ENCODE results near the gene SEPTIN12. TPM values are rescaled to one million over a fixed set of nuclear protein-coding genes. Genes with fewer than 3 reads are reported as not detected.

The SEPTIN12 gene
- total RNA-seq, 1 experiment from 2014 or later = not detected

- no peak overlapping the region for H3K4me3 ChIP-seq (ENCODE audit: low read length)
- H4K20me1 ChIP-seq (ENCODE audit: insufficient read depth, low read depth, low read length) = no peaks in the 10 kb centered on the region
- no peaks in the 10 kb centered on the region for H3K79me2 ChIP-seq (ENCODE audit: low read length)
- no peak for DNase-seq
- H3K27ac ChIP-seq (ENCODE audit: low read length) = no peak overlapping the region
- no peak overlapping the region for H3K9ac ChIP-seq (ENCODE audit: low read length)
- no peak overlapping the region for H2AFZ ChIP-seq (ENCODE audit: low read length)
- H3K9me3 ChIP-seq (ENCODE audit: low read length) = no peaks in the 10 kb centered on the region
- peaks cover 15% of the 10 kb centered on the region for H3K4me1 ChIP-seq (ENCODE audit: low read length)
- H3K9me2 ChIP-seq (replicated peaks; ENCODE audit: insufficient read depth, low read length) = no peaks in the 10 kb centered on the region
- H3K36me3 ChIP-seq (ENCODE audit: insufficient read depth, low read length) = no peaks in the 10 kb centered on the region
- no peak overlapping the region for H3K4me2 ChIP-seq (ENCODE audit: low read depth, low read length, poor library complexity, severe bottlenecking)
- no peaks in the 10 kb centered on the region for H3K27me3 ChIP-seq (ENCODE audit: low read length)
Measured at GRCh38 chr16:4772351-4772750, 15.8 kb downstream of the SEPTIN12 start.

GRCh38 chr16:4771646-4772045 is 16.5 kb downstream of the SEPTIN12 start:
- Histone ChIP-seq H4K20me1 (ENCODE audit: insufficient read depth, low read depth, low read length) (no peaks in the 10 kb centered on the region), H3K9me3 (ENCODE audit: low read length) (no peaks in the 10 kb centered on the region), H3K9me2 (replicated peaks; ENCODE audit: insufficient read depth, low read length) (no peaks in the 10 kb centered on the region), H2AFZ (ENCODE audit: low read length) (no peak overlapping the region), H3K4me2 (ENCODE audit: low read depth, low read length, poor library complexity, severe bottlenecking) (no peak overlapping the region), H3K4me3 (ENCODE audit: low read length) (no peak overlapping the region), H3K79me2 (ENCODE audit: low read length) (peaks cover 3% of the 10 kb centered on the region), H3K9ac (ENCODE audit: low read length) (no peak overlapping the region), H3K36me3 (ENCODE audit: insufficient read depth, low read length) (no peaks in the 10 kb centered on the region), H3K27me3 (ENCODE audit: low read length) (no peaks in the 10 kb centered on the region), H3K27ac (ENCODE audit: low read length) (no peak overlapping the region), H3K4me1 (ENCODE audit: low read length) (peaks cover 17% of the 10 kb centered on the region)
- DNase-seq = no peak

- Histone ChIP-seq H3K4me1 (ENCODE audit: low read length) (peaks cover 27% of the 10 kb centered on the region), H3K79me2 (ENCODE audit: low read length) (peaks cover 22% of the 10 kb centered on the region), H3K9me3 (ENCODE audit: low read length) (no peaks in the 10 kb centered on the region), H3K27ac (ENCODE audit: low read length) (no peak overlapping the region), H3K36me3 (ENCODE audit: insufficient read depth, low read length) (no peaks in the 10 kb centered on the region), H3K4me3 (ENCODE audit: low read length) (peak overlapping the region; percentile 72; the same call in 1 of the 2 replicates), H3K9me2 (replicated peaks; ENCODE audit: insufficient read depth, low read length) (no peaks in the 10 kb centered on the region), H3K27me3 (ENCODE audit: low read length) (no peaks in the 10 kb centered on the region), H4K20me1 (ENCODE audit: insufficient read depth, low read depth, low read length) (no peaks in the 10 kb centered on the region), H3K4me2 (ENCODE audit: low read depth, low read length, poor library complexity, severe bottlenecking) (peak overlapping the region; percentile 91), H2AFZ (ENCODE audit: low read length) (peak overlapping the region; percentile 71; the same call in 1 of the 2 replicates), H3K9ac (ENCODE audit: low read length) (no peak overlapping the region)
- DNase-seq = no peak
Measured at GRCh38 chr16:4769306-4769638, 18.9 kb downstream of the SEPTIN12 start.

- peak overlapping the region; percentile 97 for H3K9ac ChIP-seq (ENCODE audit: low read length)
- peak; percentile 94 for DNase-seq
- H2AFZ ChIP-seq (ENCODE audit: low read length) = peak overlapping the region; percentile 71
- no peaks in the 10 kb centered on the region for H3K9me3 ChIP-seq (ENCODE audit: low read length)
- peak overlapping the region; percentile 91 for H3K4me2 ChIP-seq (ENCODE audit: low read depth, low read length, poor library complexity, severe bottlenecking)
- peak overlapping the region; percentile 72 for H3K4me3 ChIP-seq (ENCODE audit: low read length)
- H3K4me1 ChIP-seq (ENCODE audit: low read length) = peaks cover 27% of the 10 kb centered on the region
- H3K27ac ChIP-seq (ENCODE audit: low read length) = no peak overlapping the region
- H3K9me2 ChIP-seq (replicated peaks; ENCODE audit: insufficient read depth, low read length) = no peaks in the 10 kb centered on the region
- peaks cover 22% of the 10 kb centered on the region for H3K79me2 ChIP-seq (ENCODE audit: low read length)
- H3K36me3 ChIP-seq (ENCODE audit: insufficient read depth, low read length) = peaks cover 2% of the 10 kb centered on the region; the same call in 1 of the 2 replicates
- no peaks in the 10 kb centered on the region for H3K27me3 ChIP-seq (ENCODE audit: low read length)
- no peaks in the 10 kb centered on the region for H4K20me1 ChIP-seq (ENCODE audit: insufficient read depth, low read depth, low read length)
Measured at GRCh38 chr16:4768549-4769305, 19.4 kb downstream of the SEPTIN12 start.

GRCh38 chr16:4767872-4768548 is 20.1 kb downstream of the SEPTIN12 start:
- Histone ChIP-seq H3K9me3 (ENCODE audit: low read length) (no peaks in the 10 kb centered on the region), H3K9me2 (replicated peaks; ENCODE audit: insufficient read depth, low read length) (no peaks in the 10 kb centered on the region), H3K4me2 (ENCODE audit: low read depth, low read length, poor library complexity, severe bottlenecking) (peak overlapping the region; percentile 91), H3K36me3 (ENCODE audit: insufficient read depth, low read length) (peaks cover 4% of the 10 kb centered on the region; the same call in 1 of the 2 replicates), H4K20me1 (ENCODE audit: insufficient read depth, low read depth, low read length) (no peaks in the 10 kb centered on the region), H3K27ac (ENCODE audit: low read length) (no peak overlapping the region), H2AFZ (ENCODE audit: low read length) (peak overlapping the region; percentile 71), H3K27me3 (ENCODE audit: low read length) (no peaks in the 10 kb centered on the region), H3K4me1 (ENCODE audit: low read length) (peaks cover 27% of the 10 kb centered on the region), H3K79me2 (ENCODE audit: low read length) (peaks cover 22% of the 10 kb centered on the region), H3K4me3 (ENCODE audit: low read length) (peak overlapping the region; percentile 72), H3K9ac (ENCODE audit: low read length) (peak overlapping the region; percentile 97)
- DNase-seq = peak; percentile 64

- Histone ChIP-seq H3K9me2 (replicated peaks; ENCODE audit: insufficient read depth, low read length) (no peaks in the 10 kb centered on the region), H3K27me3 (ENCODE audit: low read length) (no peaks in the 10 kb centered on the region), H2AFZ (ENCODE audit: low read length) (peak within 1 kb of the TSS; percentile 97), H3K36me3 (ENCODE audit: insufficient read depth, low read length) (peaks cover 4% of the 10 kb centered on the region; the same call in 1 of the 2 replicates), H3K27ac (ENCODE audit: low read length) (no peak within 1 kb of the TSS), H3K4me1 (ENCODE audit: low read length) (peaks cover 27% of the 10 kb centered on the region), H3K4me3 (ENCODE audit: low read length) (peak within 1 kb of the TSS; percentile 100), H3K79me2 (ENCODE audit: low read length) (peaks cover 22% of the 10 kb centered on the region), H4K20me1 (ENCODE audit: insufficient read depth, low read depth, low read length) (no peaks in the 10 kb centered on the region), H3K9me3 (ENCODE audit: low read length) (no peaks in the 10 kb centered on the region), H3K4me2 (ENCODE audit: low read depth, low read length, poor library complexity, severe bottlenecking) (peak within 1 kb of the TSS; percentile 91), H3K9ac (ENCODE audit: low read length) (peak within 1 kb of the TSS; percentile 97)
- peak; percentile 98 for DNase-seq
Measured at GRCh38 chr16:4766875-4767628, 21.1 kb downstream of the SEPTIN12 start, which contains the start of gene ZNF500. Gene ZNF500 (minus strand): TSS chr16:4767162. CDS start chr16:4765978, 1,184 bp downstream.

GRCh38 chr16:4765511-4766474 is 22.4 kb downstream of the SEPTIN12 start:
- Histone ChIP-seq H3K36me3 (ENCODE audit: insufficient read depth, low read length) (peaks cover 4% of the 10 kb centered on the region; the same call in 1 of the 2 replicates), H3K4me3 (ENCODE audit: low read length) (peak overlapping the region; percentile 100), H3K9ac (ENCODE audit: low read length) (peak overlapping the region; percentile 97), H2AFZ (ENCODE audit: low read length) (no peak overlapping the region), H3K27me3 (ENCODE audit: low read length) (no peaks in the 10 kb centered on the region), H3K4me1 (ENCODE audit: low read length) (peaks cover 27% of the 10 kb centered on the region), H3K79me2 (ENCODE audit: low read length) (peaks cover 22% of the 10 kb centered on the region), H3K9me3 (ENCODE audit: low read length) (no peaks in the 10 kb centered on the region), H4K20me1 (ENCODE audit: insufficient read depth, low read depth, low read length) (no peaks in the 10 kb centered on the region), H3K4me2 (ENCODE audit: low read depth, low read length, poor library complexity, severe bottlenecking) (peak overlapping the region; percentile 91), H3K9me2 (replicated peaks; ENCODE audit: insufficient read depth, low read length) (no peaks in the 10 kb centered on the region), H3K27ac (ENCODE audit: low read length) (no peak overlapping the region)
- no peak for DNase-seq
